Cardiac muscle cell (in vitro differentiated cells and primary cell): ENCODE data around the gene LRIG1. TPM values are rescaled to one million over a fixed set of nuclear protein-coding genes. Genes with fewer than 3 reads are reported as not detected.
A peak's percentile ranks its signal among the peaks of the same experiment; 100 is the strongest.

Experiments used
- DNase-seq, 2 donors: peaks; one replicate each; pipeline versions ENCODE4 v3.0.0 to v3.0.0-alpha.2; 2010 to 2017; ENCODE audit warnings: low read depth in 1 of 2, low spot score in 1 of 2
- H3K27ac ChIP-seq: fragments of 200-600 bp; sonication (generic); 2 replicates; pipeline ENCODE4 v1.5.1; 2016
- H3K27me3 ChIP-seq: fragments of 200-600 bp; sonication (generic); 2 replicates; pipeline ENCODE4 v1.6.0; 2016; ENCODE audit warnings: control low read depth
- H3K36me3 ChIP-seq: fragments of 200-600 bp; sonication (generic); 2 replicates; pipeline ENCODE4 v1.5.1; 2016; ENCODE audit warnings: control low read depth
- H3K4me1 ChIP-seq: fragments of 200-600 bp; sonication (generic); 2 replicates; pipeline ENCODE4 v1.8.1; 2017; ENCODE audit warnings: low read depth, mild to moderate bottlenecking, mixed run types
- H3K4me3 ChIP-seq: fragments of 200-600 bp; sonication (generic); 2 replicates; pipeline ENCODE4 v1.5.1; 2016; ENCODE audit warnings: mild to moderate bottlenecking
- H3K9me3 ChIP-seq: fragments of 200-600 bp; sonication (generic); 2 replicates; pipeline ENCODE4 v1.5.1; 2017; ENCODE audit warnings: low read depth, mild to moderate bottlenecking, control low read depth
- polyA plus RNA-seq: library from polyadenylated mRNA; unstranded; fragments of >200 nt; fragmentation: Nextera tagmentation; extraction: Ambion mirVana; gene quantifications from 2 replicates; pipeline ENCODE4 v1.2.1, GENCODE V29; 2016
- total RNA-seq: library from RNA; depleted of rRNA; stranded (reverse); fragments of >200 nt; gene quantifications from 2 replicates; pipeline ENCODE4 v1.2.3, GENCODE V29; 2016
- TF ChIP-seq, protein P1 (sequence below): IDR thresholded peaks from 2 replicates; pipeline ENCODE4 v1.5.1; 2012; ENCODE audit warnings: low read depth, mild to moderate bottlenecking, low read length

The LRIG1 gene
- total and polyA plus RNA-seq, 2 experiments from 2014 or later: 27.8 to 51.1 TPM

DNA sequence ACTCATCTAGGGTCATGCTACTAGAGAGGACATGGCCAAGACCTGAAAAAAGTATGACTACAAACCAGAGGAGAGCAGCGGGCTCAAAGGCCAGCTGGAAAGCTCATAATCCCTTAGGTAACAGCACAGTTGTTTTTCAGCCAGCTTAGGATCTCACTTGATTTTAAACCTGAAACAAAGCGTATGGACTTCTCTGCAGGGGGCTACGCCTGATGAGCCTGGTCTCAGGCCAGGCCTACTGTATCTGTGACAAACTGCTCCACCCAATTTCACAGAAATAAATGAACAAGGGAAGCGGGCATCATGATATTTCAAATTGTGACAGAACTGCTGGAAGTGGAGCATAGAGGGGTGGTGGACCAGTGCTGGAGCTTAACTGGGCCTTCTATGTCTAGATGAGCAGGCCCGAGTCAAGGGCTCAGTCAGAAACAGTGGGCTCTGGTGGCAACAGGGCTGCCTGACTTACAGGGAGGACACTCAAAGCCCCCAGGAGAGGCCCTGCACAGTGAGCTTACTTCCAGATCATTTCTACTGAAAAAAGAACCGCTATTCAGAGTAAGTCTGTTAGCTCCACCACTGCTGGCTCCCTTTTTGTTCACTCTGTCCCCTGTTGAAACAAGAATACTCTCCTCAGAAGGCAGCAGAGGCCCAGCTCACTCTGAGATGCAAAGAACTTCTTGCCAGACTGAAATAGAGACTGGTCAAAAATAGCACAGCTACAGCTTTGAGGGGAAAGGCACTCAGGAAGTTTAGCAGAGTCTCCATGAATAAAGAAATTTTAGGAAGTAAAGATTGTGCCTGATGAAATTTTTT lies 47.0 kb downstream of the LRIG1 start:
- TF ChIP-seq, protein P1, sequence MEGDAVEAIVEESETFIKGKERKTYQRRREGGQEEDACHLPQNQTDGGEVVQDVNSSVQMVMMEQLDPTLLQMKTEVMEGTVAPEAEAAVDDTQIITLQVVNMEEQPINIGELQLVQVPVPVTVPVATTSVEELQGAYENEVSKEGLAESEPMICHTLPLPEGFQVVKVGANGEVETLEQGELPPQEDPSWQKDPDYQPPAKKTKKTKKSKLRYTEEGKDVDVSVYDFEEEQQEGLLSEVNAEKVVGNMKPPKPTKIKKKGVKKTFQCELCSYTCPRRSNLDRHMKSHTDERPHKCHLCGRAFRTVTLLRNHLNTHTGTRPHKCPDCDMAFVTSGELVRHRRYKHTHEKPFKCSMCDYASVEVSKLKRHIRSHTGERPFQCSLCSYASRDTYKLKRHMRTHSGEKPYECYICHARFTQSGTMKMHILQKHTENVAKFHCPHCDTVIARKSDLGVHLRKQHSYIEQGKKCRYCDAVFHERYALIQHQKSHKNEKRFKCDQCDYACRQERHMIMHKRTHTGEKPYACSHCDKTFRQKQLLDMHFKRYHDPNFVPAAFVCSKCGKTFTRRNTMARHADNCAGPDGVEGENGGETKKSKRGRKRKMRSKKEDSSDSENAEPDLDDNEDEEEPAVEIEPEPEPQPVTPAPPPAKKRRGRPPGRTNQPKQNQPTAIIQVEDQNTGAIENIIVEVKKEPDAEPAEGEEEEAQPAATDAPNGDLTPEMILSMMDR: no peak
- DNase-seq: peak in 1 of 2 donors; percentile 52
- Histone ChIP-seq H3K9me3 (no peaks in the 10 kb centered on the region), H3K4me3 (no peak overlapping the region), H3K27me3 (no peaks in the 10 kb centered on the region), H3K27ac (peak overlapping the region; percentile 89), H3K36me3 (no peaks in the 10 kb centered on the region), H3K4me1 (peaks cover 38% of the 10 kb centered on the region)

DNA sequence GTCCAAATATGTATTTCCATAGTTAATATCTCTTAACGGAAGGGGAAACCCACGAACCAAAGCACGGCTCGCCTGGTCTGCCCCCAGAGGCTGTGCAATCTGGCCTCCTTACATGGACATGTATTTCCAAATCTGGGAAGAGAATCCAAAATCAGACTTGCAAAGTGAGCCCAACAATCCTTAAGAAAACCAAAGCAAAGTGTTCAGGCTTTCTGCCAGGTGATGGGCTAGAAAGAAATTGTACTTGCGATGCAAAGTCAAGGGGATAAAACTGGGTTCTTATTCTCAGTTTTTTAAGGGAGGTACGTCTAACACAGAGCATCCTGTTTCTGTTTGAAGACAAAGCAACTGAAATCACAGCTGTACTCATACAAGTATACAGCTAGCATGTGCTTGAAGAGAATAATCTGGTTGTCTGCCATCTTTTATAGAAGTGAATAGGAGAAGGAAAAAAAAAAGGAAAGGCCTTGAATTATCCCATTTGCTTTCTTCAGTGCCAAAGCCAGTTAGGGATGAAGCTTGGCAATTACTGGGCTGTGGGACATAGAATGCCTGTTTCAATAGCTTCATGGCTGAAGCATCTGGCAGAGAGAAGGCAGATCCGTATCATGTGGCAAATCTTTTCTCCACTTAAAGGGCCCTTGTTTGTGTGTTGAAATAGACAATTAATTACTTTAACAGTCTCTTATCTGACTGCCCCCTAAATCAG lies 48.4 kb downstream of the LRIG1 start:
- peak in 1 of 2 donors; percentile 70 for DNase-seq
- no peaks in the 10 kb centered on the region for H3K27me3 ChIP-seq
- TF ChIP-seq, protein P1: no peak
- H3K9me3 ChIP-seq: no peaks in the 10 kb centered on the region
- no peaks in the 10 kb centered on the region for H3K36me3 ChIP-seq
- peak overlapping the region; percentile 89 for H3K27ac ChIP-seq
- H3K4me3 ChIP-seq: no peak overlapping the region
- peaks cover 38% of the 10 kb centered on the region for H3K4me1 ChIP-seq

DNA sequence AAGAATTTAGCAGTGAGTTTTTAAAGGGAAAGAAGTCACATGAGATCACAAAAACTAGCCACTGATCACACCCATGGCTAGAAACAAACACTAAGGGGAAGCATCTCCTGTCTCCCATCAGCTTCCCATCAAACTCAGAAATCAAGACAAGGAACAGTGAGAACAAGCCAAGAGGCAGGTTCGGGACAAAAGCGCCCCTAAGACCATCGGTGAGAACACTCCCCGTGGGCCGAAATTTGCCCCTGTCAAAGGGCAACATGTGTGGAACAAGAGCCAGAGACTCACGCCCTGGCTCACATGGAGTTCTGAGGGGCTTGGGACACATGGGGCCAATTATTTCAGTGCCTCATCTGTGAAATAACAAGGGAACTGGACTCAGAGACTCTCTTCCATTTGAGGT lies 49.1 kb downstream of the LRIG1 start:
- peaks cover 38% of the 10 kb centered on the region for H3K4me1 ChIP-seq
- no peak overlapping the region for H3K4me3 ChIP-seq
- no peak for DNase-seq
- H3K27ac ChIP-seq: no peak overlapping the region
- no peaks in the 10 kb centered on the region for H3K27me3 ChIP-seq
- TF ChIP-seq, protein P1: no peak
- no peaks in the 10 kb centered on the region for H3K9me3 ChIP-seq
- H3K36me3 ChIP-seq: no peaks in the 10 kb centered on the region

DNA sequence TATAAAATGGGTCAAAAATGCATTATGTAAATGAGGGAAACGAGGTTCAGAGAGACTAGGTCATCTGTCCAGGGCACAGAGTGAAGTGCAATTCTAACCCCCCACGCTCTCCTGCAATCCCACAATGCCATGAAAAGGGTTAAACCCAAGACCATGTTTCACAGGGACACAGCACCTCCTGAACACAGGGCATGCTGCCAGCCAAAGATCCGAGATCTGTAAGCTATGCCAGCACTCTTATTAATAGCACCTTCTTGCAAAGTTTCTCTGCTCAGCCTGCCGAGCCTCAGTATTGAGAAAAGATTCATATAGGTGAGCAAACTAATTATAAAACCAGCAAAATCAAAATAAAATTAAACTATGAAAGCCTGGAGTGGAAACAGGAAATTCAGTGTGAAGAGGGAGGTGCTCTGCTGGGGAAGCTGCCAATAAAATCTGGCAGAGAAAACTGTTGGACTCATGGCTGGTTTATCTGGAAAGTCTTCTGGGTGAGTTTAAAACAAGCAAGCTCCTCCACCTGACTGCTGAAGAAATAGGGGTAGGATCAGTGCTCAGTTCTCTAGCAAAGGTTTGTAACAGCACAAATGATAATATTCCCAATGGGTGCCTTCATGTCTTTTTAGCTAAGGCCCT lies 50.3 kb downstream of the LRIG1 start:
- Histone ChIP-seq H3K9me3 (no peaks in the 10 kb centered on the region), H3K4me1 (peaks cover 38% of the 10 kb centered on the region), H3K36me3 (no peaks in the 10 kb centered on the region), H3K4me3 (no peak overlapping the region), H3K27me3 (no peaks in the 10 kb centered on the region), H3K27ac (no peak overlapping the region)
- TF ChIP-seq, protein P1: no peak
- peak in 1 of 2 donors; percentile 83 for DNase-seq

DNA sequence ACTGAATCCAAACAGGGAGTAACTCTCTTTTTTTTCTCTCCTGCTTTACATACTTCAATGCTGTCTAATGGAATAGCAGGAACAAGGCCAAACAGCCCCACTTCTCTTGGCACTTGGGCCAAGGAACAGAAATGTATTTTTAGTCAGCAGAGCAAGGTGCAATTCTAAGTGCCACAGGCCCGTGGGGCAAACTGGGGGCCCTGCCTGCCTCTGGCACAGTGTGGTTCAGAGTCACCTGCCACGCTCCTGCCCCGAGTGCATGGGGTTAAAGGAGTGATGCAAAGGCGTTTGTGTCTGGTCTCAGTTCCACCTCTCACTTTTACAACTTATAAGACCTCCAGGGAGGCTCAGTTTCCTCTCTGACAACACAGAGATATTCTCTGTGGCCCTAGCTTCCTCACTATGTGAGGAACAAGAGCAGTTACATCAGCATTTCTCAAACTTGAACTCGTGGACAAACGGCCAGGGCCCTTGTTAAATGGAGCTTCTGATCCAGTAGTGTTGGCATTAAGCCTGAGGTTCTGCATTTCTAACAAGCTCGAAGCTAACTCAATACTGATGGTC lies 51.3 kb downstream of the LRIG1 start:
- peak in 1 of 2 donors; percentile 38 for DNase-seq
- Histone ChIP-seq H3K4me1 (peaks cover 35% of the 10 kb centered on the region), H3K9me3 (no peaks in the 10 kb centered on the region), H3K4me3 (no peak overlapping the region), H3K27me3 (no peaks in the 10 kb centered on the region), H3K36me3 (no peaks in the 10 kb centered on the region), H3K27ac (no peak overlapping the region)
- TF ChIP-seq, protein P1: no peak
